Activated CD8-positive, alpha-beta T cell treated with anti-CD3 and anti-CD28 coated beads for 36 hours (primary cell): Measurements from ENCODE around the gene RBM14. TPM values are rescaled to one million over a fixed set of nuclear protein-coding genes. Genes with fewer than 3 reads are reported as not detected.

ENCODE experiments used
- ATAC-seq: fragments of 200-7000 bp; cut with Tn5 transposase; one replicate; pipeline ENCODE4 v1.10.0; 2021; ENCODE audit warnings: mild to moderate bottlenecking, moderate library complexity
- CTCF ChIA-PET: fragments of 350-600 bp; sonication (Branson Sonifier 250); formaldehyde crosslinking; loops from one replicate; lab custom pipeline; 2021; ENCODE audit warnings: antibody characterized with exemption; lab: Charles Lee
- POLR2A ChIA-PET: fragments of 350-600 bp; sonication (Branson Sonifier 250); formaldehyde crosslinking; loops from one replicate; lab custom pipeline; 2021; ENCODE audit warnings: antibody characterized with exemption; lab: Charles Lee
- DNase-seq: peaks from one replicate; pipeline ENCODE4 v3.0.0-alpha.2; 2020
- H3K27ac Mint-ChIP-seq: one replicate; pipeline ENCODE4 v1.8.0; 2021; ENCODE audit warnings: mild to moderate bottlenecking, mixed read lengths
- H3K27me3 Mint-ChIP-seq: one replicate; pipeline ENCODE4 v1.8.0; 2021; ENCODE audit warnings: mixed read lengths
- H3K36me3 Mint-ChIP-seq: one replicate; pipeline ENCODE4 v1.8.0; 2021; ENCODE audit warnings: low read depth, mixed read lengths
- H3K4me1 Mint-ChIP-seq: one replicate; pipeline ENCODE4 v1.8.0; 2021; ENCODE audit warnings: low read depth, mixed read lengths
- H3K4me3 Mint-ChIP-seq: one replicate; pipeline ENCODE4 v1.8.0; 2021; ENCODE audit warnings: mild to moderate bottlenecking, moderate library complexity, mixed read lengths
- H3K9me3 Mint-ChIP-seq: one replicate; pipeline ENCODE4 v1.8.0; 2021; ENCODE audit warnings: mixed read lengths
- CTCF ChIP-seq: fragments of 200-600 bp; IDR thresholded peaks from one replicate; pipeline ENCODE4 v1.8.0; 2022; ENCODE audit warnings: antibody characterized with exemption, mild to moderate bottlenecking
- intact Hi-C: fragments of 100-400 bp; cut with micrococcal nuclease; formaldehyde crosslinking; loops from one replicate; pipeline ENCODE4 v1.10.0; 2022
- total RNA-seq, 2 experiments: library from RNA; stranded (reverse); gene quantifications; one replicate each; pipeline ENCODE4 v1.2.3, GENCODE V29; 2021

RBM14 gene
- total RNA-seq, 2 experiments from 2014 or later: 153 to 159 TPM

GRCh38 chr11:66629356-66629755, 12.9 kb downstream of the RBM14 start:
- TF ChIP-seq CTCF: no peak
- ATAC-seq (no peak), DNase-seq (no peak)
- Mint-ChIP-seq H3K4me3 (no peak overlapping the region), H3K27me3 (no peaks in the 10 kb centered on the region), H3K4me1 (peaks cover 30% of the 10 kb centered on the region), H3K36me3 (peaks cover 75% of the 10 kb centered on the region), H3K27ac (no peak overlapping the region), H3K9me3 (no peaks in the 10 kb centered on the region)
- ChIA-PET CTCF (interaction anchor here (1.0 to 1.8 kb wide), 2 partner anchors 8 to 48 kb away, joined by 3 to 7 read pairs; partner anchors contain the start of gene RBM4B), POLR2A (interaction anchor here (1.0 to 27.4 kb wide), 4 partner anchors 6 to 30 kb away, joined by 3 to 558 read pairs (median 281); partner anchors contain the start of genes RBM14 and RBM4)
- intact Hi-C loops: no loop called here

GRCh38 chr11:66631883-66632282, 15.5 kb downstream of the RBM14 start:
- no peak for TF ChIP-seq CTCF
- no peak for ATAC-seq
- Mint-ChIP-seq H3K27ac (no peak overlapping the region), H3K4me1 (peaks cover 37% of the 10 kb centered on the region), H3K4me3 (no peak overlapping the region), H3K27me3 (no peaks in the 10 kb centered on the region), H3K9me3 (peaks cover 2% of the 10 kb centered on the region), H3K36me3 (peaks cover 61% of the 10 kb centered on the region)
- DNase-seq: no peak
- POLR2A ChIA-PET: interaction anchor here (16.1 to 27.4 kb wide), 2 partner anchors 6 to 8 kb away, joined by 558 read pairs; partner anchors contain the start of genes RBM14 and RBM4
- CTCF ChIA-PET: interaction anchor here (1.2 to 1.6 kb wide), 3 partner anchors 8 to 47 kb away, joined by 3 to 6 read pairs (median 4); partner anchors contain the start of gene RBM4B
- intact Hi-C loops: no loop called here

- Mint-ChIP-seq H3K4me3 (no peak overlapping the region), H3K9me3 (peaks cover 2% of the 10 kb centered on the region), H3K36me3 (peaks cover 59% of the 10 kb centered on the region), H3K4me1 (peaks cover 39% of the 10 kb centered on the region), H3K27me3 (no peaks in the 10 kb centered on the region), H3K27ac (no peak overlapping the region)
- no peak for TF ChIP-seq CTCF
- intact Hi-C loops: no loop called here
- DNase-seq (no peak), ATAC-seq (no peak)
- POLR2A ChIA-PET: interaction anchor here (0.7 to 27.4 kb wide), 3 partner anchors 9 to 362 kb away, joined by 3 to 558 read pairs (median 3); partner anchors contain the start of gene RBM14
- CTCF ChIA-PET: no interaction called here
Measured at GRCh38 chr11:66632952-66633351, 16.5 kb downstream of the RBM14 start.

- ATAC-seq: no peak
- Mint-ChIP-seq H3K9me3 (peaks cover 2% of the 10 kb centered on the region), H3K36me3 (peaks cover 66% of the 10 kb centered on the region), H3K27me3 (no peaks in the 10 kb centered on the region), H3K4me3 (peak overlapping the region; percentile 7), H3K27ac (peak overlapping the region; percentile 90), H3K4me1 (peaks cover 43% of the 10 kb centered on the region)
- intact Hi-C loops: loop anchor here (5.0 kb wide), 1 partner anchor 41 kb away; the partner anchor contains the start of gene RBM4B
- POLR2A ChIA-PET: interaction anchor here (3.1 to 27.4 kb wide), 3 partner anchors 12 to 91 kb away, joined by 14 to 558 read pairs (median 63); partner anchors contain the start of genes ACTN3, RBM14 and ZDHHC24
- CTCF ChIA-PET: interaction anchor here (1.0 to 4.3 kb wide), 2 partner anchors 9 to 41 kb away, joined by 3 to 29 read pairs; partner anchors contain the start of gene RBM4B
- no peak for TF ChIP-seq CTCF
- DNase-seq: no peak
Measured at GRCh38 chr11:66636411-66636810, 20.0 kb downstream of the RBM14 start.
